ENCODE measurements around the gene HEXIM1.

DNA sequence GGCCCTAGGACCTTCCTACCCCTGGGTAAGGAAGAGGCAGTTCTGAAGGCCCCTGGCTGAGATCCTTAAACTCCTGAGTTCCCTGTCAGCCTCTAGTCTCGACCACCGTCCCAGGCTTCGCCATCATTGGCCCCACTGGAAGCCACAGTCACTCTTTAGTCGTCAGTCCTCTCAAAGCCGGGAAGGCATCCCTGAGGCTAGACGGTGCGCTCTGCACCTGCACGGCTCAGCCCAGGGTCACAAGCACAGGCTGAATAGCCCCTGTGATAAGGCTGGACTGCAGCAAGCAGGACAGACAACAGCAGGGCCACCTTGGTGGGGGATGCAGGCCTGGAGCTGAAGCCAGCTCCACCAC, 3.3 kb upstream of the HEXIM1 start:
- TF ChIP-seq, protein P1, sequence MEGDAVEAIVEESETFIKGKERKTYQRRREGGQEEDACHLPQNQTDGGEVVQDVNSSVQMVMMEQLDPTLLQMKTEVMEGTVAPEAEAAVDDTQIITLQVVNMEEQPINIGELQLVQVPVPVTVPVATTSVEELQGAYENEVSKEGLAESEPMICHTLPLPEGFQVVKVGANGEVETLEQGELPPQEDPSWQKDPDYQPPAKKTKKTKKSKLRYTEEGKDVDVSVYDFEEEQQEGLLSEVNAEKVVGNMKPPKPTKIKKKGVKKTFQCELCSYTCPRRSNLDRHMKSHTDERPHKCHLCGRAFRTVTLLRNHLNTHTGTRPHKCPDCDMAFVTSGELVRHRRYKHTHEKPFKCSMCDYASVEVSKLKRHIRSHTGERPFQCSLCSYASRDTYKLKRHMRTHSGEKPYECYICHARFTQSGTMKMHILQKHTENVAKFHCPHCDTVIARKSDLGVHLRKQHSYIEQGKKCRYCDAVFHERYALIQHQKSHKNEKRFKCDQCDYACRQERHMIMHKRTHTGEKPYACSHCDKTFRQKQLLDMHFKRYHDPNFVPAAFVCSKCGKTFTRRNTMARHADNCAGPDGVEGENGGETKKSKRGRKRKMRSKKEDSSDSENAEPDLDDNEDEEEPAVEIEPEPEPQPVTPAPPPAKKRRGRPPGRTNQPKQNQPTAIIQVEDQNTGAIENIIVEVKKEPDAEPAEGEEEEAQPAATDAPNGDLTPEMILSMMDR (IDR thresholded peaks at IDR 0.05): no peak
- TF ChIP-seq POLR2AphosphoS5 (IDR thresholded peaks at IDR 0.05) (no peak), EP300 (IDR thresholded peaks at IDR 0.05) (no peak), POLR2A (IDR thresholded peaks at IDR 0.05) (no peak)

Measured in gastroesophageal sphincter (tissue), 3 donors.